Measurements from ENCODE around the gene LGR5. TPM values are rescaled to one million over a fixed set of nuclear protein-coding genes. Genes with fewer than 3 reads are reported as not detected.

Gene LGR5
- total and polyA plus RNA-seq, 2 of the 13 experiments (the other 11 are each of a cell fraction or from before 2014, with no cell fraction given): 37.0 to 121 TPM

GRCh38 chr12:71438670-71439361 is 782 bp upstream of the LGR5 start (continued):
- peak; percentile 12; the same call in 1 of the 2 replicates for TF ChIP-seq MXD3 (CRISPR knock-in tag; IDR thresholded peaks at IDR 0.05)
- no peak for TF ChIP-seq ZNF776 (CRISPR knock-in tag; IDR thresholded peaks at IDR 0.05)
- TF ChIP-seq THAP11 (CRISPR knock-in tag; IDR thresholded peaks at IDR 0.05): peak; percentile 45; the same call in 1 of the 2 replicates
- TF ChIP-seq HOXA3 (CRISPR knock-in tag; IDR thresholded peaks at IDR 0.05): peak; percentile 37; the same call in 1 of the 2 replicates
- TF ChIP-seq ZNF644 (CRISPR knock-in tag; IDR thresholded peaks at IDR 0.05; ENCODE audit: low read depth): no peak
- peak; percentile 72 for TF ChIP-seq ZMYM4 (CRISPR knock-in tag; IDR thresholded peaks at IDR 0.05)
- peak; percentile 69 for TF ChIP-seq POGZ (CRISPR knock-in tag; IDR thresholded peaks at IDR 0.05)
- peak; percentile 95 for TF ChIP-seq ARID5B (CRISPR knock-in tag; IDR thresholded peaks at IDR 0.05)

GRCh38 chr12:71439362-71439612 is 311 bp upstream of the LGR5 start:
- Histone ChIP-seq H3K9me3 (ENCODE audit: low read length) (peaks cover 28% of the 10 kb centered on the region), H3K27ac (ENCODE audit: extremely low read length, insufficient read depth, low read length) (peak overlapping the region; percentile 82), H3K36me3 (replicated peaks in 1 of 2; ENCODE audit: control insufficient read depth in 1 of 2, insufficient read depth in 2 of 2, low read length in 2 of 2) (no peaks in the 10 kb centered on the region), H3K4me2 (ENCODE audit: low read depth, low read length) (peak overlapping the region; percentile 91), H3K79me2 (ENCODE audit: insufficient read depth, low read length) (peaks cover 48% of the 10 kb centered on the region), H3K9ac (ENCODE audit: insufficient read depth, low read depth, low read length) (peak overlapping the region; percentile 89), H4K20me1 (ENCODE audit: insufficient read depth, low read length) (peaks cover 10% of the 10 kb centered on the region), H3K27me3 (ENCODE audit: control insufficient read depth in 1 of 2, insufficient read depth in 2 of 2, low read length in 2 of 2) (no peaks in the 10 kb centered on the region; a peak in 2 of 5 replicates), H3K4me3 (replicated peaks in 1 of 3; ENCODE audit: insufficient read depth in 1 of 3, low read depth in 2 of 3, low read length in 3 of 3) (peak overlapping the region; percentile 90 to 97 (median 91)), H2AFZ (ENCODE audit: low read length) (no peak overlapping the region), H3K4me1 (ENCODE audit: insufficient read depth, low read length) (peaks cover 43% of the 10 kb centered on the region)
- ATAC-seq (no peak), DNase-seq (ENCODE audit: low spot score) (no peak), FAIRE-seq (no peak)
- POLR2A ChIA-PET: interaction anchor here (0.7 to 2.7 kb wide), 19 partner anchors 9 to 315 kb away, joined by 3 to 19 read pairs (median 4); partner anchors contain the start of genes RAB21, THAP2 and TMEM19
- WGBS (ENCODE audit: low lambda C conversion rate): 0% methylated on average over 14 of the region's 17 CpGs
- intact Hi-C loops (cut with micrococcal nuclease; ENCODE audit: unreplicated experiment) (loop anchor here (1.0 to 10.0 kb wide), 2 partner anchors 97 to 284 kb away; partner anchors contain the start of gene TSPAN8), in situ Hi-C loops (cut with HindIII; ENCODE audit: extremely low pct_ligation_motif_present, low pct_unique_long_range_greater_than_20kb) (loop anchor here (5.0 kb wide), 1 partner anchor 277 kb away; no protein-coding TSS in a partner anchor)
- no TSS peak for BruUV-seq (replicated peaks)
- CTCF ChIA-PET (ENCODE audit: low intra/inter-chr PET ratio, low total read pairs): no interaction called here
- TF ChIP-seq NONO (IDR thresholded peaks at IDR 0.05): no peak
- TF ChIP-seq NONO (CRISPR knock-in tag; conservative IDR thresholded peaks at IDR 0.05): peak; percentile 17; the same call in 1 of the 2 replicates
- no peak for TF ChIP-seq HNF4G (IDR thresholded peaks at IDR 0.05; ENCODE audit: borderline replicate concordance, low read depth, low read length)
- no peak for TF ChIP-seq HNF4G (CRISPR knock-in tag; IDR thresholded peaks at IDR 0.05; ENCODE audit: borderline replicate concordance, low read depth)
- TF ChIP-seq FOXC1 (CRISPR knock-in tag; IDR thresholded peaks at IDR 0.05; ENCODE audit: borderline replicate concordance): peak; percentile 3; the same call in 1 of the 2 replicates
- TF ChIP-seq GFI1 (CRISPR knock-in tag; IDR thresholded peaks at IDR 0.05; ENCODE audit: borderline replicate concordance): 0 out of 2 replicates have a peak, but pooled peaks have one; percentile 11
- TF ChIP-seq ATF1 (CRISPR knock-in tag; IDR thresholded peaks at IDR 0.05): 0 out of 2 replicates have a peak, but pooled peaks have one; percentile 36
- TF ChIP-seq TCF7L2 (IDR thresholded peaks at IDR 0.05; ENCODE audit: low read depth, low read length): 0 out of 2 replicates have a peak, but pooled peaks have one; percentile 60
- no peak for TF ChIP-seq NFRKB (IDR thresholded peaks at IDR 0.05)
- TF ChIP-seq GATAD1 (CRISPR knock-in tag; IDR thresholded peaks at IDR 0.05): no peak
